OCI-LY1 (cell line): ENCODE data around the gene GPR142.

Experiments used
- EZH2 ChIP-seq: fragments of 200-600 bp; sonication (generic), shearing (Covaris generic); IDR thresholded peaks from 2 replicates; pipeline ENCODE4 v1.8.0; 2017; ENCODE audit warnings: borderline replicate concordance, mixed run types, mild to moderate bottlenecking, antibody characterized with exemption, low read length, moderate library complexity, mixed read lengths
- TF ChIP-seq, protein P1 (sequence below): fragments of 200-600 bp; sonication (generic), shearing (Covaris generic); IDR thresholded peaks from 2 replicates; pipeline ENCODE4 v1.5.1; 2017; ENCODE audit warnings: mild to moderate bottlenecking, antibody characterized with exemption, low read length, moderate library complexity, mixed read lengths

DNA sequence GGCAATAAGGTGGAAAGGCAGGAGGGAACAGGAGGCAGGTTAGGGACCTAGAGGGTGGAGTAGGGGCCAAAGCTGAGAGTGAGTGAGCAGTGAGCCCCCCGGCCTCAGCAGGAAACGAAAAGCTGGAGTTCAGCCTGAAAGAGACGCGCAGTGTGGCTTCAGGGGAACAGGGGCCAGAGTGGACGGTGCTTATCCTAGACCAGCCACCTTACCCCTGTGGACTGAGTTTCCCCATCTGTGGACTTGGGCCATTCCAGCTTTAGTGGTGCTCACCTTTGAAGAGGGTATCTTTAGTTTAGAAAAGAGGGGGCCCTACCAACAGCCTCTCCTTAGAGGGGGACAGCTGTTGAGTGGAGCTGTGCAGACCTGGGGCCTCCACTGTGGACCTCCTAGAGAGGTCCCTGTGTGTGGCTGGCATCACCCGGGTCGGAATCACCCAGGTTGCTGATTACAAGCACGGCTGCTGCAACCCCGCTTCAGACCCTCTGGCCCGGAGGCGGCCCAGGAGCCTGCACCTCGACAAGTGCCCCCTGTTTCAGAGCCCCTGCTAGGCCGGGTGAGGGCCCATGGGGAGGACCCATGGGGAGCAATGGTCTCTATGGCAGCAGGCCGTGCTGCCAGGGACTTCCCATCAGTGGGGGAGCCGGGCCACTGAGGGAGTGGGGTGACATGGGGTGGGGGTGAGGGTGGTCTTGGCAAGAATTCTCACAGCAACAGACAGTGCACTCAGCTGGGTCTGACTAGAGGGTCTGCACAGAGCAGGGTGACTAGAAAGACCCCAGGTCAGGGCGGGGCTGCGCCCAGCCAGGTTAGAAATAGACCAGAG, 2.6 kb downstream of the GPR142 start:
- TF ChIP-seq, protein P1, sequence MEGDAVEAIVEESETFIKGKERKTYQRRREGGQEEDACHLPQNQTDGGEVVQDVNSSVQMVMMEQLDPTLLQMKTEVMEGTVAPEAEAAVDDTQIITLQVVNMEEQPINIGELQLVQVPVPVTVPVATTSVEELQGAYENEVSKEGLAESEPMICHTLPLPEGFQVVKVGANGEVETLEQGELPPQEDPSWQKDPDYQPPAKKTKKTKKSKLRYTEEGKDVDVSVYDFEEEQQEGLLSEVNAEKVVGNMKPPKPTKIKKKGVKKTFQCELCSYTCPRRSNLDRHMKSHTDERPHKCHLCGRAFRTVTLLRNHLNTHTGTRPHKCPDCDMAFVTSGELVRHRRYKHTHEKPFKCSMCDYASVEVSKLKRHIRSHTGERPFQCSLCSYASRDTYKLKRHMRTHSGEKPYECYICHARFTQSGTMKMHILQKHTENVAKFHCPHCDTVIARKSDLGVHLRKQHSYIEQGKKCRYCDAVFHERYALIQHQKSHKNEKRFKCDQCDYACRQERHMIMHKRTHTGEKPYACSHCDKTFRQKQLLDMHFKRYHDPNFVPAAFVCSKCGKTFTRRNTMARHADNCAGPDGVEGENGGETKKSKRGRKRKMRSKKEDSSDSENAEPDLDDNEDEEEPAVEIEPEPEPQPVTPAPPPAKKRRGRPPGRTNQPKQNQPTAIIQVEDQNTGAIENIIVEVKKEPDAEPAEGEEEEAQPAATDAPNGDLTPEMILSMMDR: no peak
- TF ChIP-seq EZH2: no peak
